Bronchial epithelial cell (primary cell): ENCODE results near the gene POC1A. TPM values are rescaled to one million over a fixed set of nuclear protein-coding genes. Genes with fewer than 3 reads are reported as not detected.
A peak's percentile ranks its signal among the peaks of the same experiment; 100 is the strongest.
"Not testable (repeated sequence)": the region's sequence is repeated elsewhere in the genome, so short reads cannot be mapped to it uniquely, and the experiment has no call there.

Experiments
- DNase-seq: peaks from one replicate; pipeline ENCODE4 v3.0.0-alpha.2; 2010; ENCODE audit warnings: low read depth
- FAIRE-seq: peaks from 2 replicates; lab custom pipeline; 2011; peaks lifted over from hg19 to GRCh38; lab: Jason Lieb, UNC
- H3K27me3 ChIP-seq: 2 replicates; pipeline ENCODE4 v1.5.1; 2011; ENCODE audit warnings: low read length; ENCODE audit not compliant: control insufficient read depth, insufficient read depth
- H3K36me3 ChIP-seq: 2 replicates; pipeline ENCODE4 v1.5.1; 2011; ENCODE audit warnings: low read length; ENCODE audit not compliant: control insufficient read depth, insufficient read depth
- H3K4me3 ChIP-seq: 2 replicates; pipeline ENCODE4 v1.5.1; 2011; ENCODE audit warnings: mild to moderate bottlenecking, low read depth, low read length, control low read depth
- CTCF ChIP-seq: IDR thresholded peaks from 2 replicates; pipeline ENCODE4 v1.5.1; 2011; ENCODE audit warnings: mild to moderate bottlenecking, moderate library complexity, low read length, control low read depth, inconsistent platforms; ENCODE audit not compliant: insufficient read depth, severe bottlenecking
- total RNA-seq: library from RNA; depleted of rRNA; stranded (reverse); fragments of >200 nt; gene quantifications from 2 replicates; pipeline ENCODE4 v1.2.1, GENCODE V29; 2014

POC1A gene
- total RNA-seq, 1 donor from 2014 or later, result 1.8 TPM

- FAIRE-seq, result no peak
- no peak for DNase-seq
- H3K27me3 ChIP-seq, result no peaks in the 10 kb centered on the region
- peak; percentile 15 for TF ChIP-seq CTCF
- no peaks in the 10 kb centered on the region for H3K36me3 ChIP-seq
- no peak overlapping the region for H3K4me3 ChIP-seq
Observed at GRCh38 chr3:52036829-52037228, 117.4 kb downstream of the POC1A start.

- Histone ChIP-seq H3K36me3 (no peaks in the 10 kb centered on the region), H3K4me3 (no peak overlapping the region), H3K27me3 (no peaks in the 10 kb centered on the region)
- no peak for FAIRE-seq
- no peak for TF ChIP-seq CTCF
- DNase-seq, result no peak
Observed at GRCh38 chr3:52036222-52036694, 118.0 kb downstream of the POC1A start.

DNA sequence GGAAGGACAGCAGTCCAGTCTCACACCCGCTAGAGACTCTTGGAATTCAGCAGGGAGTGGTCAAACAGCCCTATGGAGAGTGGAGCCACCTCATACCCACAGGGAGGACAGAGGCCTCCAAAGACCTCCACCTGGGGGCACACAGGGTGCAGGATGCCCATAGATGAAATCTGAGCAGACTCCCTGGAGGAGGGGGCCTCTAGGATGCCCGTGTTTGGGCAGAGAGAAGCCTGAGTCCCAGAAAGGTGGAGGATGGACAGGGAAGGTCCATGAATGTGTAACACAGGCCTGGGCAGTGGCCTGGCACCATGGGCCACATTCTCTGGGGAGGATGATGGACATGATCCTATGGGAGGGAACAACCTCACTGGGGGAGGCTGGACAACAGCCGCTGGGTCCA, 119.6 kb downstream of the POC1A start:
- no peak for TF ChIP-seq CTCF
- FAIRE-seq, result peak; percentile 18

GRCh38 chr3:52034212-52034611, 120.0 kb downstream of the POC1A start:
- no peak for TF ChIP-seq CTCF
- no peak for DNase-seq
- H3K27me3 ChIP-seq, result no peaks in the 10 kb centered on the region
- H3K36me3 ChIP-seq, result no peaks in the 10 kb centered on the region
- FAIRE-seq, result no peak
- no peak overlapping the region for H3K4me3 ChIP-seq

More for the DNA sequence above, 119.6 kb downstream of the POC1A start:
- H3K36me3 ChIP-seq, result no peaks in the 10 kb centered on the region
- DNase-seq, result no peak
- no peaks in the 10 kb centered on the region for H3K27me3 ChIP-seq
- no peak overlapping the region for H3K4me3 ChIP-seq

DNA sequence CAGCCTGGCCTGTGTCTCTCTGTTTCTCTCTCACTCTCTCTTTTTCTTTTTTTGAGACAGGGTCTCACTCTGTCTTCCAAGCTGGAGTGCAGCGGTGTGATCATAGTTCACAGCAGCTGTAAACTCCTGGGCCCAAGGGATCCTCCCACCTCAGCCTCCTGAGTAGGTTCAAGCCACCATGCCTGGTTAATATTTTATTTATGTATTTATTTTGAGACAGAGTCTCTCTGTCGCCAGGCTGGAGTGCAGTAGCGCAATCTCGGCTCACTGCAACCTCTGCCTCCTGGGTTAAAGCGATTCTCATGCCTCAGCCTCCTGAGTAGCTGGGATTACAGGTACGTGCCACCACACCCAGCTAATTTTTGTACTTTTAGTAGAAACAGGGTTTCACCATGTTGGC, 120.5 kb downstream of the POC1A start:
- not testable (repeated sequence) for H3K27me3 ChIP-seq, H3K4me3 ChIP-seq, FAIRE-seq, H3K36me3 ChIP-seq, DNase-seq

GRCh38 chr3:52032702-52033408, 121.4 kb downstream of the POC1A start:
- no peaks in the 10 kb centered on the region for H3K27me3 ChIP-seq
- FAIRE-seq, result no peak
- DNase-seq, result no peak
- TF ChIP-seq CTCF, result no peak
- no peak overlapping the region for H3K4me3 ChIP-seq
- H3K36me3 ChIP-seq, result no peaks in the 10 kb centered on the region
